ENCODE results near the gene FOXO3.

DNA sequence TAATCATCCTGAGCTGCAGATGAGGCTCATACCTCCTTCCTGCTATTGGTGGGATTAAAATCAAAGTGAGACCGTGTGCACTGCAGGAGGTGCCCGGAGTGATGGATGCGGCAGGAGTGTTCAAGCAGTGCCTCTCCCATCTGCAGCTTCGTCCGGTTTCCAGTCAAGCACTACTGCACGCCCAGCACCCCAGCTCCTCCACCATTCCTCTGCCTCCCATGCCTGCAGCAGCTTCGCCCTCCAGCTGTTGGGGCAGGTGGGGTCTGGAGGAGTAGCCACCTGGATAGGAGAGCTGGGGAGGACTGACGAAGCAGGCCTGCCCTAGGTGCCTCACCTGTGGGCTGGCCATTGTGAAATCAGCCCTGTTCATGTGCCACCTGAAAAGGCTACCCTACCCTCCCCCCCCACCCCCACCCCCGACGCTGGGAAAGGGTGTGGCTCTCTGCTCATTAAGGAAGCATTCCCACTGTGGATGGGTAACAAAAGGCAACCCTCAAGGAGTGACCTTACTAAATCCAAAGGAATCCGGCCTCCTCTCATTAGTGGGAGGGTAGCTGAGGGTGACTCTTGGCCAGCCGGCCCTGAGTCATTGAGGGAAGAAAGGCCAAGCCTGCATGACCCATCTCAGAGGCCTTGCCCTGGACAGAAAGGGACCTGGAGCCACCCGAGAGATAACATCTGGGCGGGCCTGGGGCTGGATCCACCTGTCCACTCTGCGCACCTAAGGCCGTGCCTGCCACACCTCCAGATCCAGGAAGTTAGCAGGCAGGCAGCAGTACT, 171.6 kb downstream of the FOXO3 start:
- no peak for TF ChIP-seq POLR2A (IDR thresholded peaks at IDR 0.05)
- TF ChIP-seq, protein P1, sequence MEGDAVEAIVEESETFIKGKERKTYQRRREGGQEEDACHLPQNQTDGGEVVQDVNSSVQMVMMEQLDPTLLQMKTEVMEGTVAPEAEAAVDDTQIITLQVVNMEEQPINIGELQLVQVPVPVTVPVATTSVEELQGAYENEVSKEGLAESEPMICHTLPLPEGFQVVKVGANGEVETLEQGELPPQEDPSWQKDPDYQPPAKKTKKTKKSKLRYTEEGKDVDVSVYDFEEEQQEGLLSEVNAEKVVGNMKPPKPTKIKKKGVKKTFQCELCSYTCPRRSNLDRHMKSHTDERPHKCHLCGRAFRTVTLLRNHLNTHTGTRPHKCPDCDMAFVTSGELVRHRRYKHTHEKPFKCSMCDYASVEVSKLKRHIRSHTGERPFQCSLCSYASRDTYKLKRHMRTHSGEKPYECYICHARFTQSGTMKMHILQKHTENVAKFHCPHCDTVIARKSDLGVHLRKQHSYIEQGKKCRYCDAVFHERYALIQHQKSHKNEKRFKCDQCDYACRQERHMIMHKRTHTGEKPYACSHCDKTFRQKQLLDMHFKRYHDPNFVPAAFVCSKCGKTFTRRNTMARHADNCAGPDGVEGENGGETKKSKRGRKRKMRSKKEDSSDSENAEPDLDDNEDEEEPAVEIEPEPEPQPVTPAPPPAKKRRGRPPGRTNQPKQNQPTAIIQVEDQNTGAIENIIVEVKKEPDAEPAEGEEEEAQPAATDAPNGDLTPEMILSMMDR (IDR thresholded peaks at IDR 0.05), result no peak
- no peak for TF ChIP-seq EP300 (IDR thresholded peaks at IDR 0.05)
